GM19438 (cell line): Measurements from ENCODE around the gene GASK1A.

Experiments used
- ATAC-seq: cut with Tn5 transposase; IDR thresholded peaks from one replicate; pipeline ENCODE4 v1.9.1; 2021; ENCODE audit warnings: low read depth; ENCODE audit not compliant: unreplicated experiment

The GASK1A gene

DNA sequence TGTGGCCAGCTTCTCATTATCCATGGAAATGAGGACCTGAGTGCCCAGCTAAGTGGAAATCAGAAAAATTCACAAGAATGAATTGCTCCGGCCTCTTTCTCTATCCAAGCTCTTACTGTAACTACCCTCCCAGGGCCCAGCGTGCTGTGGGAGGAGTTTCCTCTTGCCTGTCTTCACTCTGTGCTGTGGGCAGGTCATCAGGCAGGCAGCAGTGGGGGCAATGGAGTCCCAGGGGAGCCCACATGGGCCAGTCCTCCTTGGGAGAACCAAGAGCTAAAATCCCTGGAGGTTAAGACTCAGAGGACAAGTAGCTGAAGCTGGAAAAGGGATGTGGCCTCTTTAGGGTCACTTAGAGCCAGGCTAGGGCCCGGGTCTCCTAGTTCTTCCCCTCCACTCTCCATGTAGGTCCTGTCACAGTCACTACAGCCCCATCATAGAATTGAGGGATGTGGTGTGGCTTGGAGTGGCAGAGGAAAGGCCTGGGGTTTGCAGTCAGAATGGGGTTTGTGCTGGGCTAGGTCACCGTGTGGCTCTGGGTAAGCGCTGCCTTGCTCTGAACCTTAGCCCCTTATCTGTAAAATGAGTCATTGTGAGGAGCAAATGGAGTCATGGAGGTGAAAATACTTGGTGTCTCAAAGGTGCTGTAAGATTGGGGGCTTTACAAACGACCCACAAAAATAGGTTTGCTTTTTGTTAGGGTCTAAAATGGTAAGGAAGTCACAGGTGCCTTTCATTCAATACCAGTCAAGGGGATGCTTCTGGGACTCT is 3.7 kb downstream of the GASK1A start:
- ATAC-seq, result no peak

DNA sequence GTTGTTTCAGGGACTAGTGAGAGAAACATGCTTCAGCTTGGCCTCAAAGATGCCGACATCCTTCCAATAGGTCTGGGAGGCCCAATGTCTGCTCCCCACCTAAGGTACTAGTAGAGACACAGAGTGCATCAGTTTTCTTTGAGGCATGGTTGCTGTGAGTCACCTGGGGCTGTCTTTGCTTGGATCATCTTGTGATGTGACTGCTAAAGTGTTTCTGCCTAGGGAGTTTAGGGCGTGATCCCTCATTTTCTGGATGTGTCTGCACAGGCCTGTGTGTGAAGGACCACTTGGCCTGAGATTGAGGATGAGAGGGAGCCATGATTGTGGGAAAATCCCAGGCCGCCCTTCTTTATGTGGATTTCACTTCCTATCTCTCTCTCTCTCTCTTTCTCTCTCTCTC is 4.8 kb downstream of the GASK1A start:
- ATAC-seq, result no peak

DNA sequence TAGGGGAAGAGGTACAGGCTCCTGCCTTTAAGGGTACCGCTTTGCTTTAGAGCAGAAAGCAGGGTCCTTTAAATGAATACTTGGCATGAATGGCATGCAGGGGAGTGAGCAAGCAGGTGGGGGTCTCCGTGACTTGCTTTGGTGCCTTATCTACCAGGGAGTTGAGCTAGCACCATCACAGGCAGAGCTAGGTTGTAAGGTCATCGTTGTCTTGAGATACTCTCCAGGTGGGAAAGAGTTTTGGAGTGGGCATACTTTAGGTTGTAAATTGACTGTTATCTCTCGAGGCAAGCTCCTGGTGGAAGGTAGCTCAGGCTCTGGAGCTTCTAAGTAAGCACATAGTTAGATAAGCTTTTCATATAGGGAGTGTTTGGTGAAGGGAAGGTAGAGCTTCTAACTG is 5.6 kb downstream of the GASK1A start:
- ATAC-seq, result no peak

- ATAC-seq, result no peak
These were observed 9.0 kb downstream of the GASK1A start for GRCh38 chr3:42988097-42988496.

GRCh38 chr3:42988566-42988965 is 9.5 kb downstream of the GASK1A start:
- no peak for ATAC-seq

DNA sequence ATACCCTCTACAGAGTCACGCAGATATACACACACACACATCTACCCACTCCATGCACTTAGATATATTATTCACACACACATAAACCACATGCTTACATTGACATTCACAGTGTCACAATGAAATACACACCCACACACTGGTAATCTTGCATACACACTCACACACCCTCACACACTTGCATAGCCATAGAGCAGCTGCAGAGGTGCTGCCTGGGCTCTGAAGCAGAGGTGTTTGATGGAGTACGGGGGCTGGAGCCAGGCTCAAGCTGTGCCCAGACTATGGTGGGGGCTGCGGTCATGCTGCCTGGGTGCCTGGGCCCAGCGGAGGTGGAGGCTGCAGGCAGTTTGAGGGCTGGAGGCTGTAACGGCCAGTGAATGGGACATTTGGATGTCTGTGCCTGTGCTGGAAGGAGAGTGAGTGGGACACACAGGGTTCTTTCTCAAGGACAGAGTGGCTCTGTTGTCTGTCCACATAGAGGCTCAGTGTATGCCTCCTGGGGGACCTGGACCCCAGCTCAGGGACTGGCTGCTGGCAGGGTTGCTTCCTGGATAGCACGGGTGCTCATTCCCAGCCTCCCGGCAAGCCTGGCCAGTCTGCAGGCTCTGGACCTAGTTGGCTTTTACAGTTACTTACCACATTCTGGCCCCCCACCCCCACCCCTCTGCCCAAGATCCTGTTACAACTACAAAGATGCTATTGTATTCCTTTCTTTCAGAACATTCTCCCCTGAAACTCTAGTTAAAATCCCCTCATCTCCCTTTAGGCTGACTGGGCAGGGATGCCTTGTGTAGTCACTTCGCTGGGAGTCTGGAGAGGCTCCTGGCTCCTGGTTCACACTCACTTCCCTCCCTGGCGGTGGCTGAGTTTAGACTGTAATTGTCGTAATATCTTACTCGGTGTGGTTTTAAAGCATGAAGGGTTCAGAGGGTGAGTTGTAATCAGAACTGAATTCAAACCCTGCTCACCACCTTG is 12.5 kb downstream of the GASK1A start:
- no peak for ATAC-seq

GRCh38 chr3:42994595-42994994 is 15.5 kb downstream of the GASK1A start:
- no peak for ATAC-seq

GRCh38 chr3:42996021-42996420 is 16.9 kb downstream of the GASK1A start:
- ATAC-seq, result no peak

DNA sequence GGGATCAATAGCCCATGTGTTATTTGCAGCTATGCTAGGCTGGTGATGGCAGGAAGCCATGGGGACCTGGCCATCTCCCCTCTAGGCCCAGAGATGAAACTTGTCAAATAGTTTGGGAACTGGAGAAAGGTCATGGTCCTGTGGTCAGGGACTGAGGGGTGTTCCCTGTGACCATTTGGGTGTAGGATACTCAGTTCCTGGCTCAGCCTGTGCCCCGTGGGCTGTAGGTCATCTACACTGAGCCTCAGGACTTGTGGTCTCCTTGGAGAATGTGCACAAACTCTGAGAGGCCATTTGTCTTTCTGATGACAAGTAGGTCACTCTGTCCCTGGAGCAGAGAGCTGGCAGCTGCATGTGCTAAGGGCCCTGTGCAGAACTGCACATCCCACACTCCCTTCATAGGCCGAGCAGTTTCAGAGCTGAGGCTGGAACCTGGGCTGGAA is 17.5 kb downstream of the GASK1A start:
- no peak for ATAC-seq

- ATAC-seq, result no peak
These were observed 20.1 kb downstream of the GASK1A start for GRCh38 chr3:42999212-42999611.

DNA sequence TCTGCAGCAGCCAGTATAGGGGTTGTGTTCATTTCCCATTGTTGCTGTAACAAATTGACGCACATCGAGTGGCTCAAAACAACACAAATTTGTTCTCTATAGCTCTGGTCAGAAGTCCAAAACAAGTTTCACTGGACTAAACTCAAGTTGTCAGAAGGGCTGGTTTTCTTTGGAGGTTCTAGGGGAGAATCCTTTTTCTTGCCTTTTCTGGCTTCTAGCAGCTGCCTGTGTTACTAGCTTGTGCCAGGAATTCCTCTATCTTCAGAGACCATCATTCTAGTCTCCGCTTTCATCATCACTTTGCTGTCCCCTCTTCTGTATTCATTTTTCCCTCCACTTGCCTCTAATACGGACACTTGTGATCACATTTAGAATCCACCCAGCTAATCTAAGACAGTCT is 20.5 kb downstream of the GASK1A start:
- ATAC-seq, result no peak

DNA sequence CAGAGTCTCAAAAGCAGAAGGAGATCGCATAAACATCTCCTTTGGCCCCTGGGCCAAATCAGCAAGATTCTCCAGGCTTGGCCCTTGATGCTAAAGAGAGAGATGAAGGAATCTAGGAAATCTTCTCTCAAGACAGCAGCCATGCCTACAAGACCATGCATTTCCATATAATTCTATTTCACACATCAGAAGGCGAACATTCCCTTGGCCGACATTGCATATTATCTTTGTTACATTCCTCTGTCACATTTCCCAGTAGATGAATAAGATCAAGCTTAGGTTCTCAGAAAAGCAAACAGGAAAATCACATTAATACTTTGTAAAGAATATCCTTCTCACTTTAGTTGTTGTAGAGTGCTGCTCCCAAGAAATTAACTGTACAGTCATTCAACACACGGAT is 21.3 kb downstream of the GASK1A start:
- ATAC-seq, result no peak

DNA sequence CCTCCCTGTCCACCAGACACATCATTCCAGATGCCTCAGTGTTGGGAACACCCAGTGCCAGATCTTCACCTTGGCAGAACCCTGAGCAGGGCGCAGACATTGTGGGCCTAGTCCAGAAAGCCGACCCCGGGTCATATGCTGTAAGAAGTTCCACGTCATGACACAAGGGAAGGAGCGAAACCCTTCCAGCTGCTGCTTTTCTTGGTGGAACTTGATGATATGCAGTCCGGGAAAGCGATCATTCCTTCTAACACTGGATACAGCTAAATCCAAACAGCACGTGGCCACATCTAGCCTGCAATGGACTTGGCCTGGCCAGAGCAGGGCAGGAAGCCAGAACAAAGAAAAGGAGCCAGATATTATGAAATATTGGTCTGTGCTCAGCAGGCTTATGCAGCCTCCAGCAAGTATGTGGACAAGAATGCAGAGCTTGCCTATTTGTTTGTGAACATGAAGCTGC is 22.0 kb downstream of the GASK1A start:
- no peak for ATAC-seq

- ATAC-seq, result no peak
These were observed 22.5 kb downstream of the GASK1A start for GRCh38 chr3:43001556-43002121.

GRCh38 chr3:43004282-43004681 is 25.2 kb downstream of the GASK1A start:
- ATAC-seq, result no peak

DNA sequence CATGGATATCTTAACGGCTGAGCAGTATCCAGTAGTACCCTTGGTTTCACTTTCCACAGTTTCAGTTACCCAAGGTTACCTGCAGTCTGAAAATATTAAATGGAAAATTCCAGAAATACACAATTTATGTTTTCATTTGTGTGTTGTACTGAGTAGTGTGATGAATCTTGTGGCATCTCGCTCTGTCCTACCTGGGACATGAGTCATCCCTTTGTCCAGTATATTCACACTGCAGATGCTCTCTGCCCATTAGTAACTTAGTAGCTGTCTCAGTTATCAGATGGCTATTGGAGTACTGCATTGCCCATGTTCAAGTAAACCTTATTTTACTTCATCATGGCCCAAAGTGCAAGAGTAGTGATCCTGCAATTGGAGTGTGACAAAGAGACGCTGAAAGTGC is 26.1 kb downstream of the GASK1A start:
- ATAC-seq, result no peak

GRCh38 chr3:43005981-43006380 is 26.9 kb downstream of the GASK1A start:
- ATAC-seq, result no peak

DNA sequence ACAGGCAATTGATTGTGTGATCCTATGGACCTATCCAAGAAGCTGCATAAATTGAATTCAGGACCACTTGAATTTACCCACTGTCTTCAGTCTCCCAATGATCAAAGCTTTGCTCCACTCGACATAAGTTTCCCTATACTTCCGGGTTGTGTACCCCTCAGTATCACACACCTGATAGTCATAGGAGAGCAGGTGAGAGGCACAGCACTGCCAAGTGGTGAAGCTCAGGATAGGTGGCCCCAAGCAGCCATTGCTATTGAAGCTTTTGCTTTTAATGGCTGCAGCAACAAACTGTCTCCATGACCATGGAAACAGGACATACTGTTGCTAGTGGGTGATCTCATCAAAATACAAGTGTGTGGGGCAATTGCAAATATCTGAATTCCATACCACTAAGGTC is 27.7 kb downstream of the GASK1A start:
- no peak for ATAC-seq

- no peak for ATAC-seq
These were observed 30.4 kb downstream of the GASK1A start for GRCh38 chr3:43009547-43009946.

DNA sequence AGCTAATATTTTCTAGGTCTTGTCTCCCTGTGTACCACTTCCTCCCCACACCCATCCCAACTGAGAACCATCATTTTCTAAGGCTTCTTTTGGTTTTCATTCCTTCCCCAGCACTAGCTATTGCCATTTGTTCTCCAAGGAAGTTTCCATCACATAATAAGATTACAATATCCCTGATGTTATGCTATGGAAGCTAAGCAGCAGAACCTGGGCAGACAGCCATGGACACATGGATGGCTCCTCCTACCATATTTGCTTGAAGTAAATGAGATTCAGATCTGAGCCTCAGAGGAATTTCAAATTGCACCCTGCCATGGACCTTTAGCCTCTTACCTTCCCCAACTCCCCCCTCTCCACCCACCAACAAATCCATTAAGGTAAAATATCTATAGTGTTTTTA is 31.5 kb downstream of the GASK1A start:
- ATAC-seq, result no peak

GRCh38 chr3:43011638-43012037 is 32.5 kb downstream of the GASK1A start:
- no peak for ATAC-seq
